Measurements from ENCODE around the gene UBE2J2.

The UBE2J2 gene

DNA sequence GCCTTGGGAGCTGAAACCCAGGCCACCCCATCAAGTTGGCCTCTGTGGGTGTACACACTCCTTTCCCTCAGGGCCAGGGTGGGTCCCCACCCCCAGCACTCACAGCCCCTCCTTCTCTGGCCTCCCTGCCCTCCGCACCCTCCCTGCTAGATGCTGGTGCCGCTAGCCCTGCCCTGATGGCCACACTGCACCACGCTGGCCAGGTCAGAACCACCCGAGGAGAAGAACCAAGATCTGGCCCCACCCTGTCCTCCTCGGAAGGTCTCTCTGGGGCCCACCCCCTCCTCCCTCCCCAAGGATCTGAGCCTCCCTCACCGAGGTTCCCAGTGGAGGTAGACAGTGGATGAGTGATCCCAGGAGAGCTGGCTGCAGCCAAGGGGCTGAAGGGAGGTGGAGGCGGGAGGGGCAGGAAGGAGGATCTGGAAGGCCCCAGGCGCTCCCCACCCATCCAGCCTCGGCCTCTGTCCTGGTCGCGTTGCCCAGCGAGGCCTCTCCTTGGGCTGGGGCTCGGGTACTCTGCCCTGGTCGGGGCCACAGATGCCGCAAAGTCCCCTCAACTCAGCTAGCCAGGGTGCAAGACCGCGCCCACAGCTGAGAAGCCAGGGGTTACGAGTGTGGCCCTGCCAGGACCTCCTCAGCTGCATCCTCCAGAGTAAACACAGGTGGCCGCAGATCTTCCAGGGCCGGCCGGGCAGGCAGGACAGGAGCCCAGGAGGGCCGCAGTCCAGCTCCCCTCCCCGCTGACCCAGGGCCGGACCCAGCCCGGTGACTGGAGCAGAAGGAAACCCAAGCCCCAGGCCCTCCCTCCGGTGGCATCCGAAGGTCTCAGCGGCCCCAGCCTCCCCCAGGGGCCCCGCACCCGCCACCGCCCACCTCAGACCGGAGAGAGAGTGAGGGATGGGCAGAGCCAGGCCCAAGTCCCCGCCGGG, 36.4 kb downstream of the UBE2J2 start:
- TF ChIP-seq, protein P1, sequence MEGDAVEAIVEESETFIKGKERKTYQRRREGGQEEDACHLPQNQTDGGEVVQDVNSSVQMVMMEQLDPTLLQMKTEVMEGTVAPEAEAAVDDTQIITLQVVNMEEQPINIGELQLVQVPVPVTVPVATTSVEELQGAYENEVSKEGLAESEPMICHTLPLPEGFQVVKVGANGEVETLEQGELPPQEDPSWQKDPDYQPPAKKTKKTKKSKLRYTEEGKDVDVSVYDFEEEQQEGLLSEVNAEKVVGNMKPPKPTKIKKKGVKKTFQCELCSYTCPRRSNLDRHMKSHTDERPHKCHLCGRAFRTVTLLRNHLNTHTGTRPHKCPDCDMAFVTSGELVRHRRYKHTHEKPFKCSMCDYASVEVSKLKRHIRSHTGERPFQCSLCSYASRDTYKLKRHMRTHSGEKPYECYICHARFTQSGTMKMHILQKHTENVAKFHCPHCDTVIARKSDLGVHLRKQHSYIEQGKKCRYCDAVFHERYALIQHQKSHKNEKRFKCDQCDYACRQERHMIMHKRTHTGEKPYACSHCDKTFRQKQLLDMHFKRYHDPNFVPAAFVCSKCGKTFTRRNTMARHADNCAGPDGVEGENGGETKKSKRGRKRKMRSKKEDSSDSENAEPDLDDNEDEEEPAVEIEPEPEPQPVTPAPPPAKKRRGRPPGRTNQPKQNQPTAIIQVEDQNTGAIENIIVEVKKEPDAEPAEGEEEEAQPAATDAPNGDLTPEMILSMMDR (IDR thresholded peaks at IDR 0.05; ENCODE audit: borderline replicate concordance, control extremely low read depth, extremely low read depth, insufficient read depth, missing control alignments): no peak
- in situ Hi-C loops (cut with MboI; ENCODE audit: low sequenced_read_pairs, unreplicated experiment): no loop called here
- no peak for DNase-seq (ENCODE audit: low spot score)

DNA sequence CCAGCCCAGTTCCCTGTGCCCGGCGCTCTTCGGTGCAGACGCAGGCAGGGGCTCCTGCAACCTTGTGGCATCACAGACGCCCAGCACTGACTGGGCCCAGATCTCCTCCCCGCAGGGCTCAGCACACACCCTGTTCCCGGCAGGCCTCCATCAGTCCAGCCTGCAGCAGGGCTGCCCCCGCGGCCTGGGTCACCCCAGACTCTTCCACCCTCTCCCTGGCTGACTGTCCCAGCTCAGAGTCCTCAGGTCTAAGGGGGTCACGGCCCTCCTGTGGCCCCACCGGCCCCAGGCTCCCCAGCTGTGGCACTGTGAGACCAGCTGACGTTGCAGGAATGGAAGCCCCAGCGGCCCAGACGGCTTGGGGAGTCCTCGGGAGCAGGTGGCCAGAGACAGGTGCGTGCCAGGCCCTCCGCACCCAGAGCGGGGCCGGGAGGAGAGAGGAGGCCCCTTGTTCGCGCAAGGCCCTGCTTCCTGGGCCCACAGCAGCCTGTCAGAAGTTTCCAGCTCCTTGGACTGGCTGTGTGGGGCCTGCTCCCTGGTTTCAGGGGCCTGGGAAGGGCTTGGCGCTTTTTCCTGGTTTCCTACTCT, 37.4 kb downstream of the UBE2J2 start:
- in situ Hi-C loops (cut with MboI; ENCODE audit: low sequenced_read_pairs, unreplicated experiment): no loop called here
- TF ChIP-seq, protein P1 (IDR thresholded peaks at IDR 0.05; ENCODE audit: borderline replicate concordance, control extremely low read depth, extremely low read depth, insufficient read depth, missing control alignments): no peak
- no peak for DNase-seq (ENCODE audit: low spot score)

DNA sequence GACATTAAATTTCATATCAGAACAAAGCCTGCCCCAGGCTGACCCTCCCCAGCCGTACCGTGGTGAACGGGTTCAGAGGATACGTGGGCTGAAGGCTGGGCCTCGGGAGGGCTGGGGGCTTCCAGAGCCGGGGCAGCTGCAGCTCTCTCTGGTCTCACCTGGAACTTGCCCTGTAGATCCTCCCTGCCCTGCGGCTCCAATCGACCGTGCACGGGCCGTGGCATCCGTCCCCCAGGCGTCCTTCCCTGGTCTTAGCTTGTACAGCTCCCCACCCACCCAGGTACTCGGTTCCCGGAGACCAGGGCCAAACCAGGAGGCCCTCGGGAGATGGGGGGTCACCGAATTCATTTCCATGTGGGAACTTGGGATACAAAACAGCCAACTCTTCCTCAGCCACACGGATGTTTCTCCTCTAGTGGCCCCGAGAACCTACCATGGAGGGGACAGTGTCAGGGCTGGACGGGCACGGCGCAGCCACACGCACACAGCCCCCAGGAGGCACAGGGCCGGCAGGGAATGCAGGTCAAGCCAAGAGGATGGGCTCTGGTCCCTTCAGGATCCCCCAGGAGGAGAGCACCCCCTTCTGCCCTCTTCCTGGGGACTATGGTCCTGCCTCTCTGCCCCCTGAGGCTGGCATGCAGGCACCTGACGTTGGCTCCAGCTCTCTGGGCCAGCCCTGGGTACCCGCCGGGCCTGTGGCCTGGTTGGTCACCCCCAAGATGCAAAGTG, 38.5 kb downstream of the UBE2J2 start:
- TF ChIP-seq, protein P1 (IDR thresholded peaks at IDR 0.05; ENCODE audit: borderline replicate concordance, control extremely low read depth, extremely low read depth, insufficient read depth, missing control alignments): no peak
- DNase-seq (ENCODE audit: low spot score): no peak
- in situ Hi-C loops (cut with MboI; ENCODE audit: low sequenced_read_pairs, unreplicated experiment): no loop called here

DNA sequence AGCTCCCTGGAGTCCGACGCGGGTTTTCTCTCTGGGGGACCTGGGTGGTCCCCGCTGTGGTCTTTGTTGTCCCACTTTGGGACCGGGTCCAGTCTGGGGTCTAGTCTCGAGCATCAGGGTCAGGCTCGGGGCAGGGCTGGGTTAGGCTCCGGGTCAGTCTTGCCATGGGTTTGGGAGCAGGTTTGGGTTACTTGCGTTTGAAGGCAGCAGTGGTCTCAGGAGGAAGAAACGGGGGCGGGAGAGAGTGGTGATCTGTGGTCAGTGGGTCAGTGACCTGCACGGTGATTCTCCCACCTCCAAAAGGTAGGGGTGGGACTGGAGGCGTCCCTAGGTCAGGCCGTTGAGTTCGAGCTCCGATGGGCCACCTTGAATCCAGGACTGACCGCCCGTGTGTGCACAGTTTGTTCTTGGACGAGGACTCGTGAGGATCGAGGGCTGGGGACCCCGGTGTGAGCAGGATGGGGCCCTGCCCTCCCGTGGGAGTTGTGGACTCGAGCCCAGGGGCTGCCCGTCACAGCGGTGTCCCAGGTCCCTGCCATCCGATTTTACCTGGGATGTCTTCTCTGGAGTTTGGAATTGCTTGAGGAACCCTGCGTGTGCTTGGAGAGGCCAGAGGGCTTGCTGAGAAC, 39.4 kb downstream of the UBE2J2 start:
- no peak for DNase-seq (ENCODE audit: low spot score)
- TF ChIP-seq, protein P1 (IDR thresholded peaks at IDR 0.05; ENCODE audit: borderline replicate concordance, control extremely low read depth, extremely low read depth, insufficient read depth, missing control alignments): no peak
- in situ Hi-C loops (cut with MboI; ENCODE audit: low sequenced_read_pairs, unreplicated experiment): no loop called here

DNA sequence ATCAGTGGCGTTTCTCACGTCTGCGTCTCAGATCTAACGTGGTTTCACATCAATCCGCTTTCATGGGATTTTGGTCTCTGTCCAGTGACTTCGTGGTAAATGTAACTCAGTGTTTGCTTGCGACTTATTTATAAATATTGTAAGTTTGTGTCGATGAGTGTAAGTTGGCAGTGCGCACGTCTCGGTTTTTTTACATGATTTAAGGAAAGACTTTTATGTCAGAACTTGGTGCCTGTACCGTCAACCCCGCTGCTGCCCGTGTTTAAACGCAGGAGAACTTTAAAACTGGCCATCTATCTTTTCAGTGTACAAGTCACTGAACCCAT, 40.1 kb downstream of the UBE2J2 start:
- TF ChIP-seq, protein P1 (IDR thresholded peaks at IDR 0.05; ENCODE audit: borderline replicate concordance, control extremely low read depth, extremely low read depth, insufficient read depth, missing control alignments): no peak
- in situ Hi-C loops (cut with MboI; ENCODE audit: low sequenced_read_pairs, unreplicated experiment): no loop called here
- no peak for DNase-seq (ENCODE audit: low spot score)
